GM12891 (cell line): Measurements from ENCODE around the gene ADAMTS13.

ENCODE experiments used
- PAX5 ChIP-seq: IDR thresholded peaks from 2 replicates; pipeline ENCODE4 v1.6.1; 2011; ENCODE audit warnings: low read length, moderate library complexity, mild to moderate bottlenecking; ENCODE audit not compliant: insufficient read depth, severe bottlenecking
- POLR2A ChIP-seq: IDR thresholded peaks from 2 replicates; pipeline ENCODE4 v1.6.1; 2011; ENCODE audit warnings: low read depth, low read length, control low read depth
- POLR2AphosphoS5 ChIP-seq: IDR thresholded peaks from 2 replicates; pipeline ENCODE4 v1.6.1; 2011; ENCODE audit warnings: low read depth, low read length, control low read depth
- POU2F2 ChIP-seq: IDR thresholded peaks from 2 replicates; pipeline ENCODE4 v1.6.1; 2011; ENCODE audit warnings: low read depth, mild to moderate bottlenecking, control low read depth, low read length, moderate library complexity
- SPI1 ChIP-seq: IDR thresholded peaks from 2 replicates; pipeline ENCODE4 v1.6.1; 2011; ENCODE audit warnings: low read depth, low read length, control low read depth
- TAF1 ChIP-seq: IDR thresholded peaks from 2 replicates; pipeline ENCODE4 v1.6.1; 2011; ENCODE audit warnings: low read depth, low read length, control low read depth

DNA sequence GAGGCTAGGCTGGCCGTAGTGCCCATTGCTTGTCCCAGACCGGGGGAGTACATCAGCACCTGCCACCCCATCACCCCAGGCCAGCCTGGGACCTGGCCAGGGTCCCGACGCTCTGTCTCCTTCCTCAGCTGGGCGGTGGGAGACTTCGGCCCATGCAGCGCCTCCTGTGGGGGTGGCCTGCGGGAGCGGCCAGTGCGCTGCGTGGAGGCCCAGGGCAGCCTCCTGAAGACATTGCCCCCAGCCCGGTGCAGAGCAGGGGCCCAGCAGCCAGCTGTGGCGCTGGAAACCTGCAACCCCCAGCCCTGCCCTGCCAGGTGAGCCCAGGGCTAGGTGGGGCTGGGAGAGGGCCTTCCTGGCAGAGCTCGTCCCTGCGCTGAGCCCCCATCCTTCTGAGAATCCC, 21.1 kb downstream of the ADAMTS13 start:
- TF ChIP-seq POLR2A (no peak), TAF1 (no peak), POLR2AphosphoS5 (no peak), POU2F2 (no peak), SPI1 (no peak), PAX5 (no peak)
